Hepatic stellate cell (primary cell): ENCODE results near the gene NCOA3.
A peak's percentile ranks its signal among the peaks of the same experiment; 100 is the strongest.
"Not testable (repeated sequence)": the region's sequence is repeated elsewhere in the genome, so short reads cannot be mapped to it uniquely, and the experiment has no call there.

Experiments
- DNase-seq: peaks from one replicate; pipeline ENCODE4 v3.0.0; 2011; ENCODE audit warnings: low spot score

The NCOA3 gene

GRCh38 chr20:47468290-47469050, 33.2 kb upstream of the NCOA3 start:
- no peak for DNase-seq

GRCh38 chr20:47475419-47476044, 26.2 kb upstream of the NCOA3 start:
- DNase-seq, result no peak

GRCh38 chr20:47476452-47476851, 25.2 kb upstream of the NCOA3 start:
- DNase-seq, result no peak

DNA sequence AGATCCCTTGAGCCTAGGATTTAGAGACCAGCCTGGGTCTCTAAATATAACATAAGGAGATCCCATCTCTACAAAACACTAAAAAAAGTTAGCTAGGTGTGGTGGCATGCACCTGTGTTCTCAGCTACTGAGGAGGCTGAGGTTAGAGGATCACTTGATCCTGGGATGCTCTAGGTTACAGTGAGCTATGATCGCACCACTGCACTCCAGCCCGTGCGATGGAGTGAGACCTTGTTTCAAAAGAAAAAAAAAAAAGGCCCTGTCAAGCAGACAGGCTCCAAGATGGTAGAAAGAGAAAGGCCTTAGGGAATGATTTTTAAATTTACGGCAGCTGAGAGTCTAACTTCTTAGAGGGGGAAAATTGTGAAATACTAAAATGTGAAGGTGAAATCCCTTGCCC, 22.6 kb upstream of the NCOA3 start:
- no peak for DNase-seq

GRCh38 chr20:47479506-47479905, 22.2 kb upstream of the NCOA3 start:
- no peak for DNase-seq

- DNase-seq, result no peak
These were observed 21.4 kb upstream of the NCOA3 start for GRCh38 chr20:47480239-47480638.

- no peak for DNase-seq
These were observed 21.0 kb upstream of the NCOA3 start for GRCh38 chr20:47480705-47481104.

GRCh38 chr20:47481330-47482216, 20.1 kb upstream of the NCOA3 start:
- no peak for DNase-seq

- no peak for DNase-seq
These were observed 19.0 kb upstream of the NCOA3 start for GRCh38 chr20:47482705-47483104.

DNA sequence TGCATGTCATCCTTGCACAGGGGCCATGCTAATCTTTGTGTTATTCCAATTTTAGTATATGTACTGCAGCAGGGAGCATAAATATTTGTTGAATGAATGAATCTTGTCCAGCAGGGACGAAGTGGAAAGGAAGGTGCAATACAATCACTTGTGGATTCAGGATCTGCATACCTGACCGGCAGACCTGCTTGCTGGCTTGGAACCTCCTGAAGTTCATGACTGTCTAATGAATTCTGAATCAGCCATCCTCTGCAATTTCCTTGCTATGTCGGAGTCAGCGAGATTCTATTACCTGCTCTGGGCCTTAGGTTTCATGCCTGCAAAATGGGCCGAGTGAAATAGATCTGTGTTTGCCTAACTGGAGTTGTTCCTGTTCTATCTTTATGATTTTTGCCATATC, 17.4 kb upstream of the NCOA3 start:
- no peak for DNase-seq

GRCh38 chr20:47487175-47487917, 14.3 kb upstream of the NCOA3 start:
- DNase-seq, result no peak

GRCh38 chr20:47489448-47489872, 12.2 kb upstream of the NCOA3 start:
- no peak for DNase-seq

DNA sequence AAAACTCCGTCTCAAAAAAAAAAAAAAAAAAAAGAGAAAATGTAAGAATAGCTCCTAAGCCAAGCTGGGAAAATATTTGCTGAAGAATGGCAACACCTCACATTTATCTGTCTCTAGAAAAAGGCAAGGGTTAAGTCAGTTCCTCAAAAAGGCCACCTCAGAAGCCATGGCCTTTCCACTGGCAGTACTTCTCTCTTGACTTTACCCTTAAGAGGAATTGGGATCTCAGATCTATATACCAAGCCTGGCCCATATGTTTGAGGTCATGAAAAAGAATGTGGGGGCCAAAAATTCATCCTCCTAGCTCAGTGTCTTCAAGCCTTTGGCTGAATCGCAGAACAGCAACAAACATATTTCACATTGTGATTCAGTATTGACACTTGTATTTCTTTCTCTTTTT, 10.9 kb upstream of the NCOA3 start:
- DNase-seq, result no peak

GRCh38 chr20:47492284-47492683, 9.4 kb upstream of the NCOA3 start:
- no peak for DNase-seq

DNA sequence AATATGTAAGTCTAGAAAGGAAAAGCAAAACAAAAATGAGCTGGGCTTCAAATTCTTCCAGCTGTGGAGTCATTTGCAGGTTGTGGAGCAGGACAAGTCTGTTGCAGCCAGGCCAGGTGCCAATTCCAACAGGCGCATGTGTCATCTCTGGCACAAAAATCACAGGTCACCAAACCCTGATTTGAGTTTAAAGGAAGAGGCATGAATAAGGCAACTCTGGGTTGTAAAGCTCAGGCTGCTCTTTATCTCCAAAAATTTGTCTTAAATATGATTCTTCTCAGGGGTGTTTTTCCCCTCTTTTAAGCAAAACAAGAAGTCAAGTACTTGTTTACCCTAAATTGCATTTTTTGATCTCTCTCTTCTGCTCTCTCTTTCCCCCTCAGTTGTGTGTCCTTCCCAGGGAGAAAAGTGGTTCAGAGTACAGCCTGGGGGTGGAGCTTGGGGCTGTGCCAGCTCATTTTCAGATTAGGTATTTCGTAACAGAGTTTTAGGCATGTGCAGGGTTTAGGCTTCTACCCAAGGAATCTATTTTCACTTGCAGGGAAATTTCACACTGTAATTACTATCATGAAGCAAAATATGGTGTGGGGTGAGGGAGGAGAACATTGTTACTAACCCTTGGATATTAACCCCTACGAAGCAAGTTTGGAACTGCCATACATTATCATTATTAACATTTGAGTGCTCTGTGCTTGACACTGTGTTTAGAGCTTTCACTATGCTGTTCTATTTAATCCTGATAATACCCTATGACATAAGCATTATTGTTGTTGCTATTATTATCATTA, 8.3 kb upstream of the NCOA3 start:
- DNase-seq, result peak; percentile 50

DNA sequence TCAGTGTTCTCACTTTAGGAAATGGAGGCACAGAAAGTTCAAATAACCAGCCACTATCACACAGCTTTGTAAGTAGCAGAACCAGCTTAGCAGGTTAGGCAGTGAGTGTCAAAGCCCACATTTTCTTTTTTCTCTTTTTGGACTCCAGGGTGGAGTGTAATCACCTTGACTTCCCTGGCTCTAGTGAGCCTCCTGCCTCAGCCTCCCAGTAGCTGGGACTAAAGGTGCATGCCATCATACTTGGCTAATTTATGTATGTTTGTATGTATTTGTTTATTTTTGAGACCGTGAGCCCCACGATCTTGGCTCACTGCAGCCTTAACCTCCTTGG, 7.8 kb upstream of the NCOA3 start:
- no peak for DNase-seq

- DNase-seq, result not testable (repeated sequence)
These were observed 7.1 kb upstream of the NCOA3 start for GRCh38 chr20:47494606-47495005.

DNA sequence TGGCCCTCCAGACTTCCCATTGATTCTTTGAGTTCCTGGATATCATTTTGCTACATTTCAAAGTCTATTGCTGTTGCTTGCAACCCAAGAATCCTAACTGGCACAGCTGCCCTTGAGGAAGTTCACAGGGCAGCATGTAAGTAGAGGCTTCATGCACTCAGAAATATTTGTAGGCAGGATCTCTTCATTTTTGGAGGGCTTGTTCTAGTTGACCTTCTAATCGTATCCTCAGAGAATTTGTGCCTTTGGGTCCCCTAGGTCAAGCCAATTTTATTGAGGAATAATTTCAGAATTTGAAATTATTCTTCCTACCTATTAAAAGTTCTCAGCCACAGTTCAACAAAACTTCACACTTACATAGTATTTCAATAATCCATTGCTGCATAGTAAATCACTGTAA, 5.6 kb upstream of the NCOA3 start:
- DNase-seq, result no peak

DNA sequence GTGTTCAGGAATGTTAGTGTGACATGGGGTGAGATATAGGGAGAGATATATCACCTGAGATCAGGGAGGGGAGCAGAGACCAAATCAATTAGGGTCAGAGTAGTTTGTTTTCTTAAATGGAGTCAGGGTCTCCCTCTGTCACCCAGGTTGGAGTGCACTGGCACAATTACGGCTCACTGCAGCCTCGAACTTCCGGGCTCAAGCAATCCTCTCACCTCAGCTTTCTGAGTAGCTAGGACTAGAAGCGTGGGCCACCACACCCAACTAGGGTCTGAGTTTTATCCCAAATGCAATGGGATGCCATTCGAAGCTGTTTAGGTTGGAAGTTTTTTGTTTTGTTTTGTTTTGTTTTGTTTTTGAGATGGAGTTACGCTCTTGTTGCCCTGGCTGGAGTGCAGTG, 3.1 kb upstream of the NCOA3 start:
- no peak for DNase-seq

DNA sequence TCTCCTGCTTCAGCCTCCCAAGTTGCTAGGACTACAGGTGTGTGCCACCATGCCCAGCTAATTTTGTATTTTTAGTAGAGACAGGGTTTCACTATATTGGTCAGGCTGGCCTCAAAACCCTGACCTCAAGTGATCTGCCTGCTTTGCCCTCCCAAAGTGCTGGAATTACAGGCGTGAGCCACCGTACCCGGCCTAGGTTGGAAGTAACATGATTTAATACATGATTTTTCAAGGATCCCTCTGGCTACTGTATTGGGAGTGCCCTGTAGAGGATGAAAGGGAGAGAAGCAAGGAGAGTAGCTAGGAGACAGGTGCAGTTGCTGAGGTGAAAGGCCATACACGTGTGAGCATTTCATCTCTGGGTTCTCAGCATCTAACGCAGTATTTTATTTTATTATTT, 2.6 kb upstream of the NCOA3 start:
- no peak for DNase-seq

DNA sequence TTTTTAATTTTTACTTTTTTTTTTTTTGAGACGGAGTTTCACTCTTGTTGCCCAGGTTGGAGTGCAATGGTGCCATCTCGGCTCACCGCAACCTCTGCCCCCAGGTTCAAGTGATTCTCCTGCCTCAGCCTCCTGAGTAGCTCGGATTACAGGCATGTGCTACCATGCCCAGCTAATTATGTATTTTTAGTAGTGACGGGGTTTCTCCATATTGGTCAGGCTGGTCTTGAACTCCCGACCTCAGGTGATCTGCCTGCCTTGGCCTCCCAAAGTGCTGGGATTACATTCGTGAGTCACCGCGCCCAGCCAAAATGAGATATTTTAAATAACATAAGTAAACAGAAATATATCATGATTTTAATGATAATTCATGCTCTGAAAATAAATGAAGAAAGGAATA, 1.6 kb upstream of the NCOA3 start:
- DNase-seq, result not testable (repeated sequence)

DNA sequence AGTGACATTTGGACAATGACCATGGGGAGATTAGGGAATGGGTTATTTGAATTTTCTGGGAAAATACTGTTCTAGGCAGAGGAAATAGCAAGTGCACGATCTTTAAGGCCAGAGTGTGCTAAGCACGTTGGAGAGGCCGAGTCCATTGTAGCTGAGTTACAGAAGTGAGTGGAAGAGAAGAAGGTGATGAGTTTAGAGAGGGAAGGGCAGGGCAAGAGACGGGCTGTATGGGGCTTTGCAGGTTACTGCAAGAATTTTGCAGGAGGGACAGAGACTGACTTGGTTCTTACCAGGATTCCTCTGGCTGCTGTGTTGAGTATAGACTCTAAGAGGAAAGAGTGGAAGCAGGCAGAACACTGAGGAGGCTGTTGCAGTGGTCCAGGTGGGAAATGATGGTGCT, 1.1 kb upstream of the NCOA3 start:
- DNase-seq, result no peak
